Tongue (tissue), 2 donors: ENCODE results near the gene TJP3. TPM values are rescaled to one million over a fixed set of nuclear protein-coding genes. Genes with fewer than 3 reads are reported as not detected.

ENCODE experiments used
- DNase-seq: peaks from one replicate; pipeline ENCODE4 v3.0.0-alpha.2; 2015
- total RNA-seq: library from RNA; depleted of rRNA; stranded (reverse); fragments of >200 nt; gene quantifications from one replicate; pipeline ENCODE4 v1.2.3, GENCODE V29; 2014

TJP3 gene
- total RNA-seq, 1 donor from 2014 or later, result 5.4 TPM

DNA sequence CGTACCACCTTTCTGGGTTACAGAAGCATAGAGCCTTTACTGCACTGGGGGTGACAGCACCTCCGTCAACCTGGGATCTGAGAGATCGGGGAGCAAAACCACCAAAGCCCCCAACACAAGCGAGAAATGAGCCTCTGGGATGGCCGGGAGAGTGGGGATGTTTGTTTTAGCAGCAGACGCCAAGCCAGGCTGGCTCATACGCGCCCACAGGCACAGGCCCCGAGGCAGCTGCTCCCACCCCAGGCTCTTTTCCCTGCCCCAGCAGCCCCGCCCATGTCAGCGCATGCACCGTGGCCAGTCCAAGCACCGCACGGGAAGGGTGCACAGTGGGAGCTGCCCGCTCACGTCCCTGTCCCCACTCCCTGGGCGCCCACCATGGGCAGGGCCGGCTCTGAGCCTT, 16.5 kb upstream of the TJP3 start:
- DNase-seq, result no peak

DNA sequence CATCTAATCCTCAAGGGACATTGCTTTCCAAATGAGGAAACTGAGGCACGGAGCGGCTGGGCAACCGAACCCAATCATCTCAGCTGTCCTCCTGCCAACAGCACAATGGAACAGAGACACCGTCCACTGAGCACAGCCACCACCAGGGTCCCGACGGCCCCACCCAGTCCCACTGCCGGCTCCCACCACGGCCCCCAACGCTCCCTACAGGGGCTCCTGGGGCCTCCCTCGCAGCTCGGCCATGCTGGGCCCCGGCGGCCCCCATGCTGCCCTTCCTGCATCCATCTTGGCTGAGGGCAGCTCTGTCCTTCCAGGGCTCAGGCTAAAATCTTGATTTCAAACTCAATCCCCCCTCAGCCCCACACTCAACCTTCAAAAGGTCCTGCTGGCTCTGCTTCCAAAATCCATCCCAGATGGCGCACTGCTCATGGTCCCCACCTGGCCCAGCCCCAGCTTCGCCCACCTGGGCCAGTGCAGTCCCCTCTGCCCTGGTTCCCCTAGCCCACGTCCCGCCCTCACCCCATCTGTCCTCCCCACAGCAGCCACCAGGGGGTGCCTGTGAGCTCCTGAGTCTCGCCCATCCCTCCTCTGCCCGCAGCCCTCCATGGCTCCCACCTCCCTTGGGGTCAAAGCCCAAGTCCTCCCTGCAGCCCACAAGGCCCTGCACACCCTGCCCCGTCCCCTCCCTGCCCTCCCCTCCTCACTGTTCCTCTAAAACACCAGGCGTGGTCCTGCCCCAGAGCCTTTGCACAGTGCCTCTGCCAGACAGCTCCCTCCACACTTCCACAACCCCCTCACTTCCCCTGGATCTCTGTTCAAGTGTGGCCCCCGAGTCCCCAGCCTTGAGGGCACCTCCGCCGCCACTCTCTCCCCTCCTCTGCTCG, 15.8 kb upstream of the TJP3 start:
- no peak for DNase-seq

DNA sequence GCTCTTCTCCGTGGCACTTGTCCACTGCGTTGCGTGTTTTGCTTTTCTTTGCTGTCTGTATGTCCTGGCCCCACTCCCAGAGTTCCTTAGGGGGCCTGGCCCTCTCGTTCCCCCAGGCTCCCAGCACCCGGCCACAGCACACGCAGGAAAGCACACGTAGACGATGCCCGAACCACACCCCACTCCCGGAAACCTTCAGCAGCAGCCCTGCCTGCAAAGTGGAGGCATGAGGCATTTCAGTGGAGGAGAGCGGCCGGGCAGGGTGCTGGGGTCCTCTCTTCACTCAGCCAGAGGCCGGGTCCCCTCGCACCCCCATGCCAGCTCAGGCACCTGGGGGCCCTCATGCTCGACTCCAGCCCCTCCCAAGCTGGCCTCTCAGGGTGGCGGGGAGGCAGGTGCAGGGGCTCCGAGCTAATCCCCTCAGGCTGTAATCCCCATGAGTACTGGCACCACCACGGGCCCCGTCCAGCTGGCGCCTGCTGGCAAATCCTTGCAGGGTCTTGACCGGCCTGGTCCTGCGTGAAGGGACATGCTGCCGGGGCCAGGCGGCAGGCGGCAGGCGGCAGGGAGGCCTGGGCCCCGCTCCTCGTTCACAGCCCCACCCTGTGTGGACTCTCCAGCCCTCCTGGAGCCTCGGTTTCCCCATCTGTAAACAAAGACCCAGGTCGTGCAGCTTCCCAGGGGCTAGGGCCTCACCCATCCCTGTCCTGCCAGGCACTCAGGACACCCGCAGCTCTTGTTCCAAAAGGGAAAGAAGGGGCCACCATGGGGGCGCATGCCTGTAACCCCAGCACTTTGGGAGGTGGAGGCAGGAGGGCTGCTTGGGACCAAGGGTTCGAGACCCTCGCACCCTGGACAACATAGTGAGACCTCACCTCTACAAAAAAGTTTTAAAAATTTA, 14.9 kb upstream of the TJP3 start:
- DNase-seq, result peak; percentile 58

- no peak for DNase-seq
Measured at GRCh38 chr19:3694361-3695123, 13.6 kb upstream of the TJP3 start.

DNA sequence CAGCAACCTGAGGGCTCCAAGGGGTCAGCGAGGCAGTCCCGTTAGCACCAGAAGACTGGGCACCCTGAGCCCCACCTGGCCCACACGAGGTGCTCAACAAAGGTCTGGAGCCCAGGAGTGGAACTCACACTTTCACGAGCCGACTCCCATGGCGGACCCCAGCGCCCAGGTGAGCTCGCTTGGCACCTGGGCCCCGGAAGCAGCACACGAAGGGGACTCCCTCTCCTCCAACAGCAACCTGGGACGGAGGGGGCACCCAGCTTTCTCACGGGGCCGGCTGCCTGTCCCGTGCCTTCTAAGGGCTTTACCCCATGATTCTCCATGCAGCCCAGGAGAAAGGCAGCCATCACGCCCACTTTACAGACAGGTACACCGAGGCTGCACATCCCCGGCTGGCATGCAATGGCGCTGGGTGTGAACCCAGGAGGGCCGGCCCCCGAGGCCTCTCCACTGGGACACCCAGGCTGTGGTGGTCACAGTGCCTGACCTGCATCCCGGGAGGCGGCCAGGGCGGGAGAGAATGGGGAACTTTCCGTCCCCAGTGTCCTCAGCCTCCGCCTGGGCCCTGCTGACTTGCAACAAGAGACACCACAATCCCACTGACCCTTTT, 13.0 kb upstream of the TJP3 start:
- DNase-seq, result no peak

DNA sequence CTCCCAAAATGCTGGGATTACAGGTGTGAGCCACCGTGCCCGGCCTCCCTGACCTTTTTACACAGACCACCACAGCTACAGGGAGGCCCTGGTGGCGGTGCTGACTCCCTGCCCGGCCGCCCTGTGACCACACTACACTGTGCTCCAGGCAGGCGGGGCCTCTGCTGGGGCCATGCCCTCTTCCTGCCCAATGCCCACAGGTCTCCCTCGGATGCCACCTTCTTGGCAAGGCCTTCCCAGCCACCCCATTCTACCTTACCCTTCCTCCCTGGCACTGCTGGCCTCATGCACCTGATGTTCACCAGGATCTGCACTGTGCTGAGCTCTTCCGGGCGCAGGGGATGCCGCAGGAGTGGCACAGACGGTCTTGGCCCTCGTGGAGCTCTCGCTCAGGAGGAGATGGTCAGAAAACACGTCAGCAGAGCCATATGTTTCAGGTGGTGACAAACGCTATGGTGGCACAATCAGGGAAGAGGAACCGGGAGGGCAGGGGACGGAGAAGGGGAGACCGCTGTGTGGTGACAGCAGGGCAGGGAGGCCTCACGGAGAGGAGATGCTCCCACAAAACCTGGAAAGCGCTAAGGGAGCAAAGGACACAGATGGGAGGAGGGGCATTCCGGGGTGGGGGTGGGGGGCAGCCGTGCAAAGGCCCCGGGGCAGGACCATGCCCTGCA, 12.1 kb upstream of the TJP3 start:
- no peak for DNase-seq

GRCh38 chr19:3696660-3696995, 11.6 kb upstream of the TJP3 start:
- no peak for DNase-seq

GRCh38 chr19:3697094-3697493, 11.1 kb upstream of the TJP3 start:
- no peak for DNase-seq

DNA sequence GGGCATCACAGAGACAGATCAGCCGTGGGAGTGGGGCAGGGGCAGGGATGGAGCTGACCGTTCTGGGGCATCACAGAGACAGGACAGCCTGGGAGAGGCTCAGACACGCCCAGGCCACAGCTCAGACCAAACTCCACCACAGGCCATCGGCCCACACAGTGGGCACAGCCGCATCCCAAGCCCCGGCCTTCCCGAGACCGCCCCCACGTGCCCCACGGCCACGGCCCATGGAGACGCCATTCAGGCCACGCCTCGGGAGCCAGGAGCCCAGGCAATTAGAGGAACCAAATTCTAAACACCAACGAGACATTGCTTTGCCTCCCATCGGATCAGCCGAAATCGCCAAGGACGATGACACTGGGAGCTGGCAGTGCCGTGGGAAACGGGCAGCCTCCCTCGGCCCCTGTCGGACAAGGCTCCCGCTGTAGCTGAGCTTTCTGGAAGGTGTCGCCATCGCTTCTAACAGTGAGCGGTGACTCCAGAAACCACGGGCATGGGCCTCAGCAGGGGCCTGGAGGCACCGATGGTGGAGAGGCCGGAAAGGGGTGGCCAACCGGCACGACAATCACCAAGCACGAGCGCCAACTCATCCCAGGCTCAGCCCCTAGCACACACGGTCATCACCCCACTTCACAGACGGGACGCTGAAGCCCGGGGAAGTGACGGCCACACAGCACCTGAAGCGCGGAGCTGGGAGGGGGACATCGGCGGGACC, 10.4 kb upstream of the TJP3 start:
- no peak for DNase-seq

- DNase-seq, result no peak
Measured at GRCh38 chr19:3698386-3698950, 9.7 kb upstream of the TJP3 start.

DNA sequence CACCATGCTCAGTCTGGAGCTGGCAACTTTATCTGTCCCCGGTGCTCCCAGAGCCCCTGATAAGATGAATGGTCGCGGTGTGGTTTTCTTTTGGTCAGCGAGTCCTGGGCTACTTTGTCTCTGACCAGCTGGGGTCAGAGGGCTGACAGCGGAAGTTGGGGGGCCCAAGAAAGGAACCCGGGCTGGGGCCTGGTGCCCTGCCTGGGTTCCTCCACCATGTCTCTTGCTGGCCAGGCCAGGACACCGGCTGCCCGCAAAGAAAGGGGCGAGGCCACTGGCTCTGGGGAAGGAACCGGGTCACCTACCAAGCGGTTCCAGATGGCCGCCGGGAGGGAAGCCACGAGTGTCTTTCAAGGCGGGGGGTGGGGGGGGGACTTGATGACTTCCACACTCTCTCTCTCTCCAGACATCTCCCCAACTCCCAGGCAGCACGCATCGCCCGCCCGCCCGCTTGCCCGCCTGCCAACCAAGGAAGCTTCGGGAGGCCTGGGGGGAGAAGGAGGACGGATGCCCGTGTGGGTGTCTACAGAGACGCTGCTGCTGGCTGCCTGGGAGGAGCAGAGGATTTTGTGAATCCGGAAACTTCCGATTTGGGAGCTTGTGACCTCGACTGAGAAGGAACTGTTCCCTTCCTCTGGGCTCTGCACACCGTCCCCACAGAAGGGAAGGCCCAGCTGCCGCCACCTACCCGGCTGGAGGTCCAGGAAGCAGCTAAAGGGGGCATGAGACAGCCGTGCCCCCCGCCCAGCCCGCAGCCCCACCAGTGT, 9.0 kb upstream of the TJP3 start:
- DNase-seq, result peak; percentile 59

- no peak for DNase-seq
Measured at GRCh38 chr19:3699741-3700241, 8.4 kb upstream of the TJP3 start.

- peak; percentile 94 for DNase-seq
Measured at GRCh38 chr19:3700242-3701032, 7.7 kb upstream of the TJP3 start, which contains the start of gene PIP5K1C. TSS of gene PIP5K1C (minus strand) at chr19:3700468. CDS start at chr19:3700390, 78 bp downstream.

GRCh38 chr19:3701200-3701599, 7.0 kb upstream of the TJP3 start:
- DNase-seq, result no peak

DNA sequence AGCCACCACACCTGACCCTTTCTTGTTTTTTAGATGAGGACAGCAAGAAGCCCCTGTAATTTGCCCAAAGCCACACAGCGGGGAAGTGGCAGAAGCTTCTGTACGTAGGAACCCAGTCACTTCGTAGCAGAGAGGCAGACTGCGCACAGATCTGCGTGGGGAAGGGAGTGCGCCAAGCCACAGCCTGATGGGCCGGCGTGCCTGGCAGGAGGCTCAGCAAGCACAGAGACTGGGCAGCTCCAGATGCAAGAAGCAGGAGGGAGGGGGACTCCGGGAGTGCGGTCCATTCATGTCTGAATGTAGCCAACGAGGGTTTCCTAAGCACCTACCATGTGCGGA, 347 bp upstream of the TJP3 start:
- no peak for DNase-seq

DNA sequence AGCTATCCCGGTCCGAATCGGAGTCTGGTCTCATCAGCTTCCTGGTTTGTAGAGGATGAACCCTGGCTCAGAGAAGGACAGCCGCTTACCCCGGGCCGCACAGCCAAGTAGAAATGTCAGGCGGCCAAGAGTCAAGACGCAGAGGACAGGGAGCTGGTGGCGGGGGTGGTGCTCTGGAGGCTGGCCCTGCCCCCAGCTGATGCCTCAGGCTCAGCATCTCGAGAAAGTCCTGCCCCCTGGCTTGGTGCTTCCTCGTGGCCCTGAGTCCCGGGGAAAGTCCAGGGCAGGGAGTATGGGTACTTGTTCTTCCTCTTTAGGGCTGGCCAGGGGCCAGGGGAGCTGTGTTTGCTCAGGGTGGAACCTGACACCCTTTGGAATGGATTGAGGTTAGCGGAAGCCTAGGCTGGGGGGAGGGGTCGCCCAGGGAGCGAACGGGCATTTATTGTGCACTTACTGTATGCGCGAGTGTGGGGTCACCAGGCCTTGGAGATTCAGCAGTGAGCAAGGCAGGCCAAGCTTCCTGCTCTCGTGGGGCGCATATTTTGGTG, 2.2 kb downstream of the TJP3 start:
- DNase-seq, result peak; percentile 52

- peak; percentile 60 for DNase-seq
Measured at GRCh38 chr19:3712663-3713611, 4.8 kb downstream of the TJP3 start.
